OCI-LY7 (cell line): Measurements from ENCODE around the gene USP6NL. TPM values are rescaled to one million over a fixed set of nuclear protein-coding genes. Genes with fewer than 3 reads are reported as not detected.
A peak's percentile ranks its signal among the peaks of the same experiment; 100 is the strongest.

Source experiments
- BruUV-seq: library from RNA; stranded (reverse); fragments of 400-500 nt; replicated peaks from 2 replicates; lab custom pipeline; 2021; lab: Mats Ljungman, UMichigan
- CTCF ChIA-PET: fragments of 300-600 bp; sonication (Branson Sonifier 250); formaldehyde crosslinking; loops from one replicate; lab custom pipeline; 2022; ENCODE audit warnings: antibody characterized with exemption; ENCODE audit not compliant: unreplicated experiment; lab: Charles Lee
- POLR2A ChIA-PET: fragments of 300-600 bp; sonication (Branson Sonifier 250); formaldehyde crosslinking; loops from one replicate; lab custom pipeline; 2022; ENCODE audit warnings: antibody characterized with exemption; lab: Charles Lee
- DNase-seq: peaks from one replicate; pipeline ENCODE4 v3.0.0-alpha.2; 2015; ENCODE audit warnings: low spot score
- H2AFZ ChIP-seq: fragments of 200-600 bp; sonication (generic), shearing (Covaris generic); 2 replicates; pipeline ENCODE4 v1.6.1; 2014; ENCODE audit warnings: mild to moderate bottlenecking, antibody characterized with exemption, low read length, moderate library complexity
- H3K27ac ChIP-seq: fragments of 200-600 bp; sonication (generic); 2 replicates; pipeline ENCODE4 v1.5.1; 2014; ENCODE audit warnings: mixed run types, low read depth, mild to moderate bottlenecking, moderate library complexity, low read length, inconsistent platforms; ENCODE audit not compliant: poor library complexity, severe bottlenecking
- H3K36me3 ChIP-seq: fragments of 200-600 bp; sonication (generic); 2 replicates; pipeline ENCODE4 v1.6.1; 2014; ENCODE audit warnings: mild to moderate bottlenecking, antibody characterized with exemption, low read length, moderate library complexity, mixed read lengths; ENCODE audit not compliant: insufficient read depth
- H3K4me1 ChIP-seq: fragments of 200-600 bp; sonication (generic); 2 replicates; pipeline ENCODE4 v1.5.1; 2014; ENCODE audit warnings: mild to moderate bottlenecking, low read length; ENCODE audit not compliant: insufficient read depth, poor library complexity, severe bottlenecking
- H3K4me2 ChIP-seq: fragments of 200-600 bp; sonication (generic); 2 replicates; pipeline ENCODE4 v1.6.1; 2014; ENCODE audit warnings: mild to moderate bottlenecking, low read length
- H3K4me3 ChIP-seq: fragments of 200-600 bp; sonication (generic); 2 replicates; pipeline ENCODE4 v1.5.1; 2014; ENCODE audit warnings: mild to moderate bottlenecking, low read depth, low read length; ENCODE audit not compliant: poor library complexity, severe bottlenecking
- H3K79me2 ChIP-seq: fragments of 200-600 bp; sonication (generic); 2 replicates; pipeline ENCODE4 v1.6.1; 2016; ENCODE audit warnings: low read depth, mild to moderate bottlenecking, low read length, moderate library complexity, mixed read lengths; ENCODE audit not compliant: insufficient read depth
- H3K9me2 ChIP-seq: fragments of 200-600 bp; sonication (generic); 2 replicates; pipeline ENCODE4 v1.6.1; 2016; ENCODE audit warnings: mild to moderate bottlenecking, low read length, mixed read lengths; ENCODE audit not compliant: insufficient read depth
- H3K9me3 ChIP-seq: fragments of 200-600 bp; sonication (generic); 2 replicates; pipeline ENCODE4 v1.6.1; 2014; ENCODE audit warnings: mild to moderate bottlenecking, mixed run types, low read length, mixed read lengths
- H4K20me1 ChIP-seq: fragments of 200-600 bp; sonication (generic); 2 replicates; pipeline ENCODE4 v1.6.1; 2014; ENCODE audit warnings: mild to moderate bottlenecking, antibody characterized with exemption, low read length, moderate library complexity, mixed read lengths; ENCODE audit not compliant: insufficient read depth
- EZH2phosphoT487 ChIP-seq: fragments of 200-600 bp; sonication (generic); IDR thresholded peaks from 2 replicates; pipeline ENCODE4 v1.6.1; 2018; ENCODE audit warnings: low read depth, borderline replicate concordance, mild to moderate bottlenecking, mixed run types, antibody characterized with exemption, low read length, moderate library complexity, mixed read lengths
- intact Hi-C: fragments of 100-400 bp; cut with micrococcal nuclease; formaldehyde crosslinking; loops from one replicate; pipeline ENCODE4 v1.10.0; 2022; ENCODE audit not compliant: unreplicated experiment
- total RNA-seq, 2 experiments: library from RNA; depleted of rRNA in 1 of 2; stranded (reverse); fragments of >200 nt in 1 of 2; shearing (Covaris generic) in 1 of 2; gene quantifications; 2 replicates each; pipeline ENCODE4 v1.2.3, GENCODE V29; 2014 to 2022
- TF ChIP-seq, protein P1 (sequence below): fragments of 200-600 bp; sonication (generic); conservative IDR thresholded peaks from 2 replicates; pipeline ENCODE4 v1.5.1; 2014; ENCODE audit warnings: mild to moderate bottlenecking, antibody characterized with exemption, low read length, moderate library complexity, mixed read lengths

Gene USP6NL
- total RNA-seq, 2 experiments from 2014 or later = 41.7 to 59.7 TPM

DNA sequence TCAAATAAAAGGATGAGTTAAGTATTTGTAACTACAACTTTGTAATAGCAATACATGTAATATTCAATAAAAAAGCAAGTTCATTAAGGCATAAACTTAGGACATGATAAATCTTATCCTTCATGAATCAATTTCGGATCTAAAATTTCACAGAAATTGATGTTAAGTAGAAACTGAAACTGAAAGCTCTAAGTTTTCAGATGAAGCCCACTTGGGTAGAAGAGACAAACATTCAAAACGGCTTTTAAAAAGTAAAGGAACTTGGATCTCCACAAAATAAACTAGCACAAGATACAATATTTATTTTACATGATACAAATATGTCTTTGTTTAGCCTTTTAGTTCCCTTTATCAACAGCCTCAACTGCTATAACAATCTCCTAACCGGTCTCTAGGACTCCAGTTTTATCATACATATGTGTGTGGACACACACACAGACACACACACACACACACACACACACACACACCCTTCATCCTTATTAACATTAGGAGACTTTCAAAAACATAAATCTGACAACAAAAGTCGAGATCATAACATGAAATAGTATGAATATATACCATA, 83.7 kb downstream of the USP6NL start:
- BruUV-seq = no TSS peak
- Histone ChIP-seq H3K79me2 (peaks cover 83% of the 10 kb centered on the region), H3K36me3 (peaks cover 45% of the 10 kb centered on the region), H3K27ac (peak overlapping the region; percentile 52), H4K20me1 (no peaks in the 10 kb centered on the region), H3K4me1 (peaks cover 60% of the 10 kb centered on the region), H2AFZ (no peak overlapping the region), H3K4me3 (peak overlapping the region; percentile 44), H3K4me2 (peak overlapping the region; percentile 62), H3K9me2 (no peaks in the 10 kb centered on the region), H3K9me3 (no peaks in the 10 kb centered on the region)
- no peak for TF ChIP-seq EZH2phosphoT487
- TF ChIP-seq, protein P1, sequence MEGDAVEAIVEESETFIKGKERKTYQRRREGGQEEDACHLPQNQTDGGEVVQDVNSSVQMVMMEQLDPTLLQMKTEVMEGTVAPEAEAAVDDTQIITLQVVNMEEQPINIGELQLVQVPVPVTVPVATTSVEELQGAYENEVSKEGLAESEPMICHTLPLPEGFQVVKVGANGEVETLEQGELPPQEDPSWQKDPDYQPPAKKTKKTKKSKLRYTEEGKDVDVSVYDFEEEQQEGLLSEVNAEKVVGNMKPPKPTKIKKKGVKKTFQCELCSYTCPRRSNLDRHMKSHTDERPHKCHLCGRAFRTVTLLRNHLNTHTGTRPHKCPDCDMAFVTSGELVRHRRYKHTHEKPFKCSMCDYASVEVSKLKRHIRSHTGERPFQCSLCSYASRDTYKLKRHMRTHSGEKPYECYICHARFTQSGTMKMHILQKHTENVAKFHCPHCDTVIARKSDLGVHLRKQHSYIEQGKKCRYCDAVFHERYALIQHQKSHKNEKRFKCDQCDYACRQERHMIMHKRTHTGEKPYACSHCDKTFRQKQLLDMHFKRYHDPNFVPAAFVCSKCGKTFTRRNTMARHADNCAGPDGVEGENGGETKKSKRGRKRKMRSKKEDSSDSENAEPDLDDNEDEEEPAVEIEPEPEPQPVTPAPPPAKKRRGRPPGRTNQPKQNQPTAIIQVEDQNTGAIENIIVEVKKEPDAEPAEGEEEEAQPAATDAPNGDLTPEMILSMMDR = no peak
- CTCF ChIA-PET = no interaction called here
- POLR2A ChIA-PET = interaction anchor here (0.6 to 1.5 kb wide), 3 partner anchors 33 to 157 kb away, joined by 3 to 6 read pairs (median 4); no protein-coding TSS in a partner anchor
- intact Hi-C loops = loop anchor here (1.0 kb wide), 1 partner anchor 151 kb away; no protein-coding TSS in a partner anchor
- peak; percentile 23 for DNase-seq

DNA sequence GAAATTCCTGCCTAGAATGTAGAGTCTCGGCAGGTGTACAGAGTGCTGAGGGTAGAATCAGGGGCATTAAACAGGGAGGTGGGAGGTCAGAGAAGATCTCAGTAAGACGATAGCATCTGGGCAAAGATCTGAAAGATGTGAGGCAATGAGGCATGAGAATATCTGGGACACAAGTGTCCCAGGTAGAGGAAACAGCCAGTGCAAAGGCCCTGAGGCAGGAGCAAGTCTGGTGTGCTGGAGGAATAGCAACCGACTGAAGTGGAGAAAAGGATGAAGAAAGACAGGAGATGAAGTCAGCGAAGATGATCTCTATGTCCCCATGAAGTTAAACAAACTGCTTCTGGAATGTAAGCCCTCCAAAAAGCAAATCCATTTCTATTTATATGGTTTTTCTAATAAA, 84.4 kb downstream of the USP6NL start:
- POLR2A ChIA-PET = interaction anchor here (0.6 to 1.4 kb wide), 2 partner anchors 34 to 82 kb away, joined by 3 to 6 read pairs; no protein-coding TSS in a partner anchor

More for the DNA sequence above, 84.4 kb downstream of the USP6NL start:
- no peak for TF ChIP-seq EZH2phosphoT487
- TF ChIP-seq, protein P1 = no peak
- Histone ChIP-seq H3K36me3 (peaks cover 52% of the 10 kb centered on the region), H3K9me2 (no peaks in the 10 kb centered on the region), H2AFZ (no peak overlapping the region), H3K4me1 (peaks cover 53% of the 10 kb centered on the region), H4K20me1 (no peaks in the 10 kb centered on the region), H3K9me3 (no peaks in the 10 kb centered on the region), H3K27ac (no peak overlapping the region), H3K4me2 (peak overlapping the region; percentile 62; the same call in 1 of the 2 replicates), H3K79me2 (peaks cover 77% of the 10 kb centered on the region), H3K4me3 (no peak overlapping the region)
- DNase-seq = no peak
- BruUV-seq = no TSS peak
- intact Hi-C loops = no loop called here
- CTCF ChIA-PET = no interaction called here
